ENCODE results near the gene DNALI1. TPM values are rescaled to one million over a fixed set of nuclear protein-coding genes. Genes with fewer than 3 reads are reported as not detected.
"Not testable (repeated sequence)": the region's sequence is repeated elsewhere in the genome, so short reads cannot be mapped to it uniquely, and the experiment has no call there.

Gene DNALI1
- total and polyA plus RNA-seq, 4 donors = 17.8 to 48.5 (median 26.0) TPM

- Histone ChIP-seq H3K9me3 (ENCODE audit: control insufficient read depth in 4 of 4, insufficient read depth in 3 of 4, low read length in 3 of 4) (no peaks in the 10 kb centered on the region), H3K27me3 (ENCODE audit: control insufficient read depth in 3 of 3, insufficient read depth in 3 of 3, low read length in 2 of 3) (no peaks in the 10 kb centered on the region), H3K36me3 (ENCODE audit: control insufficient read depth in 4 of 4, insufficient read depth in 4 of 4, low read length in 4 of 4) (peaks cover 0 to 9% (median 6%) of the 10 kb centered on the region in 4 donors), H3K27ac (ENCODE audit: low read depth in 1 of 2, low read length in 1 of 2) (no peak overlapping the region), H3K4me1 (ENCODE audit: control insufficient read depth in 5 of 5, insufficient read depth in 5 of 5, low read length in 5 of 5) (peaks cover 0 to 14% (median 2%) of the 10 kb centered on the region in 5 donors), H3K4me3 (no peak overlapping the region), H3K9ac (ENCODE audit: insufficient read depth in 1 of 2, low read length in 2 of 2) (no peak overlapping the region)
- DNase-seq (no peak), ATAC-seq (ENCODE audit: insufficient read depth, low FRiP score) (no peak)
- WGBS, 2 donors = 92 to 94% methylated on average over 7 of the region's 7 CpGs
- TF ChIP-seq CTCF (IDR thresholded peaks at IDR 0.05; ENCODE audit: control extremely low read depth, extremely low read depth) = no peak
These were observed 2.3 kb downstream of the DNALI1 start for GRCh38 chr1:37559080-37559479.

DNA sequence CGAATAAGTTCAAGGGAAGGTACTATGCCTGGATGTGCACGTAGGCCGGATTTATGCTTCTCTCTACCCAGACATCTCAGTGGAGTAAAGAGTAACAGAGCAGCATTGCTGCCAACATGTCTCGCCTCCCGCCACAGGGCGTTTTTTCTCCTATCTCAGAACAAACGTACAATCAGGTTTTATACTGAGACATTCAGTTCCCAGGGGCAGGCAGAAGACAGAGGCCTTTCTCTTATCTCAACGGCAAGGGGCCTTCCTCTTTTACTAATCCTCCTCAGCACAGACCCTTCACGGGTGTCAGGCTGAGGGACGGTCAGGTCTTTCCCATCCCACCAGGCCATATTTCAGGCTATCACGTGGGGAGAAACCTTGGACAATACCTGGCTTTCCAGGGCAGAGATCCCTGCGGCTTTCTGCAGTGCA, 3.2 kb downstream of the DNALI1 start:
- WGBS, 2 donors = 76 to 81% methylated on average over 12 of the region's 12 CpGs
- not testable (repeated sequence) for H3K27ac ChIP-seq (ENCODE audit: low read depth in 1 of 2, low read length in 1 of 2); ATAC-seq (ENCODE audit: insufficient read depth, low FRiP score); H3K9ac ChIP-seq (ENCODE audit: insufficient read depth in 1 of 2, low read length in 2 of 2); H3K9me3 ChIP-seq (ENCODE audit: control insufficient read depth in 4 of 4, insufficient read depth in 3 of 4, low read length in 3 of 4); H3K4me3 ChIP-seq; DNase-seq; H3K27me3 ChIP-seq (ENCODE audit: control insufficient read depth in 3 of 3, insufficient read depth in 3 of 3, low read length in 2 of 3)
- Histone ChIP-seq H3K4me1 (ENCODE audit: control insufficient read depth in 5 of 5, insufficient read depth in 5 of 5, low read length in 5 of 5) (peaks cover 0 to 14% (median 2%) of the 10 kb centered on the region in 5 donors), H3K36me3 (ENCODE audit: control insufficient read depth in 4 of 4, insufficient read depth in 4 of 4, low read length in 4 of 4) (peaks cover under 1 to 11% (median 7%) of the 10 kb centered on the region in 4 donors)

DNA sequence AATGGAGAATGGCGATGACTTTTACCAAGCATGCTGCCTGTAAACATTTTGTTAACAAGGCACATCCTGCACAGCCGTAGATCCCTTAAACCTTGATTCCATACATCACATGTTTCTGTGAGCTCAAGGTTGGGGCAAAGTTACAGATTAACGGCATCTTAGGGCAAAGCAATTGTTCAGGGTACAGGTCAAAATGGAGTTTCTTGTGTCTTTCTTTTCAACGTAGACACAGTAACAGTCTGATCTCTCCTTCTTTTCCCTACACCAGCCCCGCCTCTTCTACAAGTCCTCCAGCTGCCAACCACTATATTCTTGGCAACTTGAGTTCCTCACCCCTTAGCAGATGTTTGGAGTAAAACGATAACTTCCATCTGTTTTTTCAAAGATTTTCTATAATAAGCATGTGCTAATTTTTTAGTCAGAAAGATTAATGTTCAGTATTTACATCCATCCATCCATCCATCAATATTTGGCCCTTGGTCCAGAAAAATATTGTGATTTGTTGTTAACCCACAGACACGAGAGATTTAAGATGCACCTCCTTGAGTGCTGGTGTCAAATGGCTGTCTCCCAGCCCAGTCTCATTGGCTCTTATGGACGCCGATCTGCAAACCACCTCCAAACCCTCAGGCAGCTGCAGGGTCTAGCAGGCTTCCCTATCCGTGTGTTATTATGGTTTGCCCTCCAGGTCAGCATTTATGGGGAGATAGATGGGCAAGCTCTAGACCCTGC, 3.8 kb downstream of the DNALI1 start:
- Histone ChIP-seq H3K27me3 (ENCODE audit: control insufficient read depth in 3 of 3, insufficient read depth in 3 of 3, low read length in 2 of 3) (no peaks in the 10 kb centered on the region), H3K4me1 (ENCODE audit: control insufficient read depth in 5 of 5, insufficient read depth in 5 of 5, low read length in 5 of 5) (peaks cover 0 to 14% (median 2%) of the 10 kb centered on the region in 5 donors), H3K36me3 (ENCODE audit: control insufficient read depth in 4 of 4, insufficient read depth in 4 of 4, low read length in 4 of 4) (peaks cover 5 to 15% (median 10%) of the 10 kb centered on the region in 4 donors), H3K9me3 (ENCODE audit: control insufficient read depth in 4 of 4, insufficient read depth in 3 of 4, low read length in 3 of 4) (no peaks in the 10 kb centered on the region), H3K27ac (ENCODE audit: low read depth in 1 of 2, low read length in 1 of 2) (no peak overlapping the region), H3K9ac (ENCODE audit: insufficient read depth in 1 of 2, low read length in 2 of 2) (no peak overlapping the region), H3K4me3 (no peak overlapping the region)
- peak in 2 of 3 donors; percentile 61 to 62 for DNase-seq
- 75 to 83% methylated on average over 10 of the region's 10 CpGs for WGBS, 2 donors
- no peak for TF ChIP-seq CTCF (IDR thresholded peaks at IDR 0.05; ENCODE audit: control extremely low read depth, extremely low read depth)
- ATAC-seq (ENCODE audit: insufficient read depth, low FRiP score) = no peak

DNA sequence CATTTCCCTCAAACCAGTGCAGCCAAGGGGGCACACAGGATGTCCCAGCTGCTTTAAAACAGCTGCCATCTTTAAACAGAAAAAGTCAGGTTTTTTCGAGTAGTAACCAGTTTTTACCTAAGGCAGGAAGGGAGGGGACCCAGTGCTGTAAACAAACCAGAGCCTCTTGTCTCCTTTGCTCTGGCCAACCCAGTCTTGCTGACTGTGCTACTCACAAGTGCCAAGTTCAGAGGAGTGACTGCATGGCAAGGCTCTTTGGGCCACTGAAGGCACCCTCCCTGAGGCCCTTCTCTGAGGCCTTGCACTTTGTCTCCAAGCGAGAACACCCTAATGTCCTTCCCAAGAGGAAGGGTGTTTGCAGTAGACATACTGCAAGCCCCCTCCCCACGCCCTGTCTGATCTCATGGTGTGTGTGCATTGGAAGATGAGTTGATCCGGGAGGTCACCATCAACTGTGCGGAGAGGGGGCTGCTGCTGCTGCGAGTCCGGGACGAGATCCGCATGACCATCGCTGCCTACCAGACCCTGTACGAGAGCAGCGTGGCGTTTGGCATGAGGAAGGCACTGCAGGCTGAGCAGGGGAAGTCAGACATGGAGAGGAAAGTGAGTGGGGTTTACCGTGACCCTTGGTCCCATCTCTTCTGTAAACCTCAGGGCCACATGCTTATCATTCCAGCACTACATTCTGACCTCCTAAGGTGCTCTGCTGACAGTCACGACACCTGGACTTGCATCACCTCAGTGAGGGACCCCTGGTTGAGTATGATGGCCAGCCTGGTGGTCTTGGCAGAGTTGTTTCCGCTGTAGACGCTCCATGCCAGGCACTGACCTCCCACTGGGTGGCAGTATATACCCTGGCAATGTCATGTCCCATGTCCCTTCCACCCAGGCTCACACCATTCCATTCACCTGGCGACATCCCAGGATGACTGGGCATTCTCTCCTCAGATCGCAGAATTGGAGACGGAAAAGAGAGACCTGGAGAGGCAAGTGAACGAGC, 4.7 kb downstream of the DNALI1 start:
- Histone ChIP-seq H3K27me3 (ENCODE audit: control insufficient read depth in 3 of 3, insufficient read depth in 3 of 3, low read length in 2 of 3) (no peaks in the 10 kb centered on the region), H3K9ac (ENCODE audit: insufficient read depth in 1 of 2, low read length in 2 of 2) (no peak overlapping the region), H3K4me3 (no peak overlapping the region), H3K4me1 (ENCODE audit: control insufficient read depth in 5 of 5, insufficient read depth in 5 of 5, low read length in 5 of 5) (peaks cover 0 to 11% (median 2%) of the 10 kb centered on the region in 5 donors), H3K9me3 (ENCODE audit: control insufficient read depth in 4 of 4, insufficient read depth in 3 of 4, low read length in 3 of 4) (no peaks in the 10 kb centered on the region), H3K27ac (ENCODE audit: low read depth in 1 of 2, low read length in 1 of 2) (no peak overlapping the region), H3K36me3 (ENCODE audit: control insufficient read depth in 4 of 4, insufficient read depth in 4 of 4, low read length in 4 of 4) (peaks cover 8 to 21% (median 17%) of the 10 kb centered on the region in 4 donors)
- DNase-seq (peak in 1 of 3 donors; percentile 20), ATAC-seq (ENCODE audit: insufficient read depth, low FRiP score) (no peak)
- WGBS, 2 donors = 92 to 94% methylated on average over 21 of the region's 21 CpGs
- no peak for TF ChIP-seq CTCF (IDR thresholded peaks at IDR 0.05; ENCODE audit: control extremely low read depth, extremely low read depth)

Data from lung (tissue), 12 donors.